ENCODE data around the gene CDC37L1.

DNA sequence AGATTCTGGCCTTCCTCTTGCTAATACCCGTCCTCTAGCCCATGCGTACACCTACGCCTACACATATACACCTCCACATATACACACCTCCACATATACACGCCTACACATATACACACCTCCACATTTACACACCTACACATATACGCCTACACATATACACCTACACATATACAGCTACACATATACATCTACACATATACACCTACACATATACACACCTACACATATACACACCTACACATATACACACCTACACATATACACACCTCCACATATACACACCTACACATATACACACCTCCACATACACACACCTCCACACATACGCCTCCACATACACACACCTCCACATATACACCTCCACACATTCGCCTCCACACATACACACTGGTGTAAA, 34.5 kb downstream of the CDC37L1 start:
- TF ChIP-seq POLR2A (IDR thresholded peaks at IDR 0.05; ENCODE audit: control extremely low read depth in 1 of 2, low read depth in 2 of 2, low read length in 2 of 2) (no peak), ATF3 (IDR thresholded peaks at IDR 0.05; ENCODE audit: insufficient read depth, low read depth, low read length) (no peak)
